CD4-positive, alpha-beta T cell treated with Interleukin-15 for 4 hours (primary cell): ENCODE data around the gene ALLC.

ENCODE experiments used
- DNase-seq: peaks from one replicate; pipeline ENCODE4 v3.0.0-alpha.2; 2020; ENCODE audit warnings: low spot score

ALLC gene

DNA sequence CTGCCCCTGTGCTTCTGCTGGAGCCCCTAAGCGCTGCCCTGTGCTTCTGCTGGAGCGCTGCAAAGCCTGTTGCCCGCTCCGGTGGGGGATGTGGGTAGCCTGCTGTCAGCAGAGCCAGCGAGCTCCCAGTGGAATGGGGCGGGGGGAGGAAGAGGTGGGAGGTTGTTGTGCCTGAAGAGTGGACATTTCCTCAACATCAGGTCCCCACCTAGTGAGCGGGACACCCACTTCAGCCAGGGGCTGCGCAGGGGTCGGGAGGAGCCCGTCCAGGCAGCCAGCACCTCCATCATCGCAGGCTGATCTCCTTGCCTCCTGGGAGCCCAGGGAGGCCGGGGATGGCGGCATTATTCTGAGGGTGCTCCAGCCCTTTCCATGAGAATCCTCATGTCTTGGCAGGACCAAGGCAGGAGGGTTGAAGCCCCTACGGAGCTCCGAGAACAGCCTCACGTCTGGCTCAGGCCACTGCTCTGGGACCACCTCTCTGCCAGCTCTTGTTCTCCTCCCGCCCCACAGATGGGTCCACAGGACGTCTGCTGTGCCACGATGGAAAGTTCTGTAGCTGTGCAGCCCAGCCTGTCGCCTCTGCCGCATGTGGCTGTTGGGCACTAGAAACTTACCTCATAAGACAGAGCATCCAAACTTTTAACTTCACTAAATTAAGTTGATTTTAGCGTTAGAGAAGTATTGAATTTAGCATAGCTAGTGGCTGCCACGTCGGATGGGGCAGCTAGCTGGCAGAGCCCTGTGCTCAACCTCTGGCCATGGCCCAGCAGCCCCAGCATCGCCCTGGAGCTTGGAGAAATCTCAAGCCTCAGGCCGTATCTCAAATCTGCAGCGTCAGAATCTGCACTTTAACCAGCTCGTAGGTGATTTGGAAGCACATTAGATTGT lies 1.9 kb upstream of the ALLC start:
- DNase-seq, result no peak

DNA sequence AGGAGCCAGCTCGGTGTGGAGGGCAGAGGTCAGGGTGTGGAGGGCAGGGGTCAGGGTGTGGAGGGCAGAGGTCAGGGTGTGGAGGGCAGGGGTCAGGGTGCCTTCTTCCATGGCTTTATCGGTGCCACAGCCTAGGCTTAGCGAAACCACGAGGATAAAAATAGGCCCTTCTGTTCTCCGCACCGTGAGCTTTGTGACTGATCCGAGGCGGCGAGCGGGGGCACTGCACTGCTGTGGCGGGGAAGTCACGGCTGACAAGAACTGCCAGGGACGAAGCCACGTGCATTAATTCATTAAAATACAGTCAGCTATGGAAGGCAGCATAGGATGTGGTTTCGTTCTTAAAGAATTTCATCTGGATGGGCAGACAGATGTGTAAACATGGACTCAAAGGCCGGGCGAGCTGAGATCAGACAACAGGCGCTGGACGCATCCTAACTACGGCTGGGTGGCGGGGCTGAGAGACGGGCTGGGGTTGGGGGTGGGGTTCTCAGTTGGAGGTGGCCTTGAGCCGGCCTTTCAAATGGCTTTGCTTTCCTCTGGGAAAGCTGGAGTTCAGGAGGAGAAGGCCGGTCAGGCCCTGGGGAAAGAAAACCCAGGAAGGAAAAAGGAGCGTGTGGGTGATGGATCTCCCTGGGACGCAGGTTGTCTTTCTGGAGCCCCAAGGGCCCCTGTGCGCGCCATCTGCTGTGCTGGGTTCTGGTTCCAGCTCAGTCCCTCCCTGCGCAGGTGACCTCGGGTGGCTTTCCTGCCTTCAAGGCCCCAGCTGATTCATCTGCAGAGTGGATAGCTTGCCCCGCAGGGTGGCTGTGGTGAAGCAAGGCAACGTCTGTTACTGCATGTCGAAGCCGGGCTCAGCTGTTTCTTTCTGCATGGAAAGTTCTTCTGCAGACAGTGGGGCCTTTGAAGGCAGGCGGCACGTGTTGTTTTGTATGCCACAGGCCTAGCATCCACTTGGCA lies 958 bp upstream of the ALLC start:
- DNase-seq, result no peak

DNA sequence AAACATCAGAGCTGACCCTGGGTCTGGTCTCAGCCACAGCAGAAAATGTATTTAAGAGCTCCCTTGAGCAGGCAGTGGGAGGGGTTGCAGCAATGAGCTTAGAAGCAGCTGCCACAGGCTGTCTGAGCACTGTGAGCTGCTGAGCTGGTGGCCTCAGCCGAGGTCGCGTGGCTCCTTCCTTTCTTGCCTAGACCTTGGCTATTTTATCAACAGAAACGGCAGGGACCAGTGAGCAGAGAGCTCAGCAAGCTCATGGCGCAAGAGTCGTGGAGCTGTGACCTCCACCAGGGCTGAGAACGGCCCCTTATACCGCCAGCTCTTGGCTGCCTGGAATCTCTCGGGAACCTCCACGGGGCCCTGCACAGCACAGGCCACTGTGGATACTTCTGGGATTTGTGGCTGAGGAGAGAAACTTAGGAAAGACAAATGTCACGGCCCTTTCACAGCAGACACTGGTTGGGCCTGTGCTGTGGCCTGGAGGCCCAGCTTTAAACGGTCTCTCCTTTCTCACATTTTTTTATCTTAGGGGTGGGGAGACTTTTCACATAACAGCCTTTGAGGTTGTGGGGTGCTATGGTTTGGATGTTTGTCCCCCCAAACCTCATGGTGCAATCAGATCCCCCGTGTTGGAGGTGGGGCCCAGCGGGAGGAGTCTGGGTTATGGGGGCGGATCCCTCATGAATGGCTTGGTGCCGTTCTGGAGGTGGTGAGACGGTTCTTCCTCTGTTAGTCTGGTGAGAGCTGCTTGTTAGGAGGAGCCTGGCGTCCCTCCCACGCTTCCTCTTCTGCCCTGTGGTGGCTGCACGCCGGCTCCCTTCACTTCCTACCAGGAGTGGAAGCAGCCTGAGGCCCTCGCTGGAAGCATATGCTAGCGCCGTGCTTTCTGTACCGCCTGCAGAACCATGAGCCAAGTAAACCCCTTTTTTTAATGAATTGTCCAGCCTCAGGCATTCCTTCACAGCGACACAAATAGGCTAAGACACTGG lies 1.7 kb downstream of the ALLC start:
- DNase-seq, result no peak

DNA sequence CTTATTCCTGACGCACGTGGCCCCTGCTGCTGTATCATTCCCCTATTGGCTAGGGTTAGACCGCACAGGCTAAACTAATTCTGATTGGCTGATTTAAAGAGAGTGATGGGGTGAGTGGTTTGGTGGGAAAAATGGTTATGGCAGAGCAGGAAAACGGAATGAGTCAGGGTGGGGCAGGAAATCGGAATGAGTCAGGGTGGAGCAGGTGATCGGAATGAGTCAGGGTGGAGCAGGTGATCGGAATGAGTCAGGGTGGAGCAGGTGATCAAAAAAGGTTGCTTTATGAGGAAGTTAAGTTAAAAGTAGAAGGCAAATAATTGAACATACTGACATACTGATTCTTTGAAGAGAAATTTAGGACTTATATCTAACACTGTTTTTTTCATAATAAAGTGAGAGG lies 2.6 kb downstream of the ALLC start:
- peak; percentile 10 for DNase-seq

DNA sequence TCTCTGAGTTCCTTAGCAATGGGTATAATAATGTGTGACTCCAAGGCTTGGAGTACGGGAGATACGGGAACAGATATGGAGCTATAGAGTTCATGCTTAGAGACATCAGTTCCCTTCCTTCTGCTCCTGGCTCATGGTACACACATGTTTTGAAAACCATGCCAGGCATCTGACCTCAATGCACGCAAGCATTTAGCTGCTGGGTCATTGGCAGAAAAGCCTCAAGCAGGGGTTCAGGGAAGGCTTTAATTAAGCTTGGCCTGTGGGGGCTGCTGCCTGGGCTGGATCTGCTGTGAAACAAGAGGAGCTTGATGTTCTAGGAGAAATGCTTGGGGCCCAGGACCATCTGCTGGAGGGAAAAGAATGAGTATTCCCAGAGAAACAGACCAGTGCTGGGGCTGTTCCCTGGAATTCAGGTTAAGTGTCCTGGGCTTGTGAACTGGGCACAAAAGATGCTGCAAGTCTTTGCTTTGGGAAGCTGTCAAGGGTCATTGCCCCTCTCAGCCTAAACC lies 3.2 kb downstream of the ALLC start:
- DNase-seq, result no peak

DNA sequence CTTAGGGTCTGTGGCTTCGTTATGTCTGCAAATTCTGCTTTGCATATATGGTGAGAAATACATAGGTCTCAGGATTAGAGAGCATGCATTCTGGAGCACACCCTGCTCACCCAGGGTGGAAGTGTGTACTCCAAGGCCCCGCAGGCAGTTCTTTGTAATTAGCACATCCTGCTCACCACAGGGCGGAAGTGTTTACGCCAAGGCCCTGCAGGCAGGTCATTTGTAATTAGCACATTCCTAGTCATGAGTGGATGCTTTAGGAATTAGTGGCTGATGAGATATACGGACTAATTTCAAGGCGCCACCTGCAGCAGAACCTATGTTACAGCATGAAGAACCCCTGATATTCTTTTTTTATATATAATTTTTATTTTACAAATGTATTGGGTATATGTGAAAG lies 4.2 kb downstream of the ALLC start:
- no peak for DNase-seq

DNA sequence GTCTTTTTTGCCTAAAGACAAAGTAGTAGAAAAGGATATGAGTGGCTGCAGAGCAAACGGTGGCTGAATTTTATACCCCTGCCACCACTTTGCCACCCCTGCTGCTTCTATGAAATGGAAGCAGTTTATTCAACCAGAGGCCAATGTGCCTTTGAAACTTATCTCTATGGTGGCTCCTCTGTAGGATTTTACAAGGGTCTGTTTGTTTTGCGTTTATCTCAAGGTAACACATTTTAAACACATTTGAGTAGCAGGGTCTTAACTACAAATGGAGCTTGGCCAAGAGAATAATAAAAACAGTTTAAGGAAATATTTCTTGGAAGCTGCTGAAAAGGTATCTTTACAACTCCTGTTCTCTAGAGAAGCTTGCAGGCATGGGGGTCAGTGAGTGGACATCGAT lies 6.1 kb downstream of the ALLC start:
- no peak for DNase-seq

DNA sequence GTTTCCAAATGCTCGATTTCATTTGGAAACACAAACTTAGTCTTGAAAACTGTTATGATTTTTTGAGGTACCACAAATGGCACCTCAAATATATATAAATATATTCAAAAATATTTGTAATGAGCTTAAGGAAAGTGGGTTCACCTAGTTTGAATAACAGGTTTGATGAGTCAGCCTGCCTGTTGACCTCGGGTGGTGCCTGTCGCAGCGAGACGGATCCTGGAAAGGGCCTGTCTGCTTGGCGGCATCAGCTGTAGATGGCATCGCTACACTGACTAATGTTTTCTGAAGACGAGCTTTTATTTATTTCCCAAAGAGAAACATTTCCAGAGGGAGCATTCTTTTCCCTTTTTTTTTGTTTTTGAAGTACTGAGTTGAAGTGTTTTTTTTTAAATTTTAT lies 6.9 kb downstream of the ALLC start:
- no peak for DNase-seq

DNA sequence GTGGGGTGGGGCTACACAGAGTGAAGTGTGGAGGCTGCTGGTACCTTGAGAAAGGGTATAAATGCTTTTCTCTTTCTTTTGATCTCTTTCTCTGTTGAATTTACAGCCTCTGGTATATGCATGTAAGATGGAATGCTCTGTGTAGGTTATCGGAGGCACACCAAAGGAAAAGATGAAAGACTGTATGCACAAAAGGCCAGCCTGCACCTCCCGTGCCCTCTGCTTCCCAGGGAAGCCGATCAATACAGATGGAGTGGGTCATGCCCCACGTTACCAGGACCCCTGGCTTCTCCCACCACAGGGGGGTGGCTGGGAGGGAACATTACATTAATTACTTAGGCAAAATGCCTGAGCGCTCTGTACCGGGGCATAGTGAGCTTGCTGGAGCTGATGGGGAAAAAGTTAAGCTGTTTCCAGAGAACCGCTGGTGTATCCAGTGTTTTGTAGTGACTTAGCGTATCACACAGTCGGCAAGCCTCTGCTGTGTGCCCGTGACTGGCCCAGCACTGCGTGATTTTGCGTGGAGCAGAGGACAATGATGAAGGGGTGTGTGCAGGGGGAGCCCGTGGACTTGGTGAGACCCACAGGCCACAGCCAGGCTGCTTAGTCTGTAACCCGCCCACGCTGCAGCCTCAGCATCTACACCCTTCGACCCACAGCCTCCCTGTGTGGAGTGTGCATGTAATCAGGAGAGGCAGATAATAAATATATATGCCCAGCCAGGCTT lies 8.0 kb downstream of the ALLC start:
- no peak for DNase-seq

DNA sequence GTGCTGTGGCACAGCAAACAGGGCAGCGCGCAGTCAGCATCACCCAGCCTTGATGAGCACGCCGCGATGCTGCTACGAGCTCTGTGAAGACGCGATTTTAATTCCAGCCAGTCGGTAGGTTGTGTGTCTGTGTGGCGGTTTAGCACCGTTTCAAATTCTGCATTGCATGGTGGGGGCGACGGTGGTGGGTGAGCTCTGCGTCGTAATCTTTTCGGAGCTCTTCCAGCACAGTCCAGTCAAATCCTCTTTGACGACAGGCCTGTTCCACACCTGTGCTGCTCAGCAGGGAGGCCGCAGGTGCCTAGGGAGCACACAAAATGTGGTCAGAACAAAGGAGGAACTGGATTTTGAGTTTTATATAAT lies 8.6 kb downstream of the ALLC start:
- DNase-seq, result no peak

DNA sequence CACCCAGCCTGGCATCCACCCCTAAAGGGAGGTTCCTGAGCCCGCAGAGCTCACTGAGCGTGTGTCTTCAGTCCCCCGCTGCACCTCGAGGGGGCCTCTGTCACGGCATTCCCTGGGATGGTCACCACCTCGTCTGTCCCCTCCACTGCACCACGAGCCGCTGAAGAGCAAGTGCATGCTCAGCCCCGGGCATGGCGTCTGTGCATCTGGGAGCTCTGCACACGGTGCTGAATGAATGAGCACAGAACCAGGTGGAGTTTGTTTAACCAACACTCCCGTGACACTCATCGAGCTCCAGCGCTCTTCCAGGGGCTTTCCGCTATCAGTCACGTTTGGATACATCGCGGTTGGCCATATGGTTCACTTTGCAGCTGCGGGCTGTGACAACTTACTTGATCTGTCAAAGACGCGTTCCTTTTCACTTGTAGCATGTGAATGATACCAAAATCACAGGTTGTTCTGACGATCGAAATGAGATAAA lies 9.2 kb downstream of the ALLC start:
- no peak for DNase-seq

DNA sequence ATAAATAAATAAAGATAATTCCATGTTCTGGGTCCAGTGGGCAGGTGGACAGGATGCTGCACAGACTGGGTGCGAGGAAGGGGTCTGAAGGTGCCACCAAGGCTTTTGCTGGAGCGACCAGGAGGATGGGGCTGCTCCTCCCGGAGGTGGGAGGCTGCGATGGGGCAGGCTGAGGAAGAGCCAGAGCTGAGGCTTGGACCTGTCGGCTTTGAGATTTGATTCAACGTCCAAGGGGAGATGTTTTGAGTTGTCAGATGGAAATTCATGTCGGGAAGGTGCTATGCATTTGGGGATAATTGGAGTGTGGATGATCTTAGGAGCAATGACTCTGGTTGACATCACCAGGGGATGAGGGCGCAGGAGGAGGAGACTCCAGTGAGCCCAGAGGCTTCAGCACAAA lies 11.7 kb downstream of the ALLC start:
- no peak for DNase-seq

DNA sequence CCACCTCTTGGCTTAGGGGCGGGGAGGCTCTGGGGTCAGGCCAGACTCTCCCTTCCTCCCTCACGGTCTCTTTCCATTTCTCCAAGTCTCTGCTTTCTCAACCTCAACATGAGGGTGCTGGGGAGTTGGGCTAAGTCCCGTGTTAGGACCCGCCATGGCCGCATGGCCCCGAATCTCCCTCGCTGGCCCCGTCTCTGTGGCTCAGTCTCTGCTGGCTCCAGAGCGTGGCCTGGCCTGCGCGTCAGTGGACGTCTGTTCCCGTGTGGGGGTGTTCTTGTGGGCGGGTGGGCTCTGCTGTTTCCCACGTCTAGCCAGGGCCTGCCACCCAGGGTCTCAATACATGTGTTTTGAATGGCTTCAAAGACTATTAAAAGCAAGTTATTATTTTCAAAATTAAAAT lies 12.4 kb downstream of the ALLC start:
- DNase-seq, result no peak

DNA sequence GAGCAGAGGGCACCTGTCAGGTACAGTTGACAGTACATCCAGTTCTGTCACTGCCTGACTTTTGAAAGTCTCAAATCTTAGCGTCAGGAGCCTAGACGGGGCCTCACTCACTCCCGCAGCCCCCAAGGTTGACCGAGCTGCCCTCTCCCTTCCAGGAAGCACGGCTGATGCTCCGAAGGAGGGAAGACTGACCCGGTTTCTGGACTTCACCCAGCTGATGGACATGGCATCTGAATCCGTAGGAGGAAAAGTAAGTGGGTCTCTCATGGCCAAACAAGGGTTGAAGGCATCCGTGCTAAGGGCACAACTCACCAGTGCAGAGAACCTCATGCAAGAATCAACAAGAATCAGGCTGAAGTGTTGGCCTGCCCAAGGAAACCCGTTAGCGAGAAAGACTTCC lies 12.9 kb downstream of the ALLC start:
- no peak for DNase-seq

DNA sequence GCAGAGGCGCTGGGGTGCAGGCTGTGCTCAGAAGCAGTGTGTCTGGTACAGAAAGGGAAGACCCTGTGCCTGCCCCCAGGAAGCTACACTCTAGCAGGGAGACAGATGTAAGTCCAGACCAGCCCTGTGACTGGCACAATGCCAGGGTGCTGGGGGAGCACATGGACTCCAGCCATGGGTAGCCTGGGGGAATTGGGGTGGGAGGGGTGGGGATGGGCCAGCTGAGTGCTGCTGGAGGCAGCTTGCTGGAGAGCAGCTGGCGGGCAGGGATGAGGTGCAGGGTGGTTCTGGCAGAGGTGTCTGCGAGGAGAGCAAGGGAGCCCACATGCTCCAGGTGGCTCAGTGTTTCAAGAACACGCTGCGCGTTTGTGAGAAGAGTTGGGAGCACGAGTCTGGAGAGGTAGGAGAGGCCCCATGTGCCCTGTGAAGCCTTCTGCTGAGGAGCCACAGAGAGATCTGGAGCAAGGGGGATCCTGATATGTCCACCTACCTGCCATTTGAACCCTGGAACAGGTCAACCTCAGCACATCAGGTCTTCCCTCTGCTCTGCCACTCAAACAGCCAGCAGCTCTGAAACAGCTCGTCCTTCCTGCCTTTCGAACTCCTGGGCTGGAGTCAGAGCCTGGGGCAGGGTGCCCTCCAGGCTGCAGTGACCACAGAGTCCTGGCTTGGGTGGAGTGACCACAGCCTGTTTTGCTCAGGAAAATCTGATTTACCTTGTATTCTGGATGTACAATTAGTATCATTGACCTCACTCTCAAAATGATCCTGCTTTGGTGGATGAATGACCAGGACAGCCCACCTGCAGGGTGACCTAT lies 15.1 kb downstream of the ALLC start:
- DNase-seq, result no peak

DNA sequence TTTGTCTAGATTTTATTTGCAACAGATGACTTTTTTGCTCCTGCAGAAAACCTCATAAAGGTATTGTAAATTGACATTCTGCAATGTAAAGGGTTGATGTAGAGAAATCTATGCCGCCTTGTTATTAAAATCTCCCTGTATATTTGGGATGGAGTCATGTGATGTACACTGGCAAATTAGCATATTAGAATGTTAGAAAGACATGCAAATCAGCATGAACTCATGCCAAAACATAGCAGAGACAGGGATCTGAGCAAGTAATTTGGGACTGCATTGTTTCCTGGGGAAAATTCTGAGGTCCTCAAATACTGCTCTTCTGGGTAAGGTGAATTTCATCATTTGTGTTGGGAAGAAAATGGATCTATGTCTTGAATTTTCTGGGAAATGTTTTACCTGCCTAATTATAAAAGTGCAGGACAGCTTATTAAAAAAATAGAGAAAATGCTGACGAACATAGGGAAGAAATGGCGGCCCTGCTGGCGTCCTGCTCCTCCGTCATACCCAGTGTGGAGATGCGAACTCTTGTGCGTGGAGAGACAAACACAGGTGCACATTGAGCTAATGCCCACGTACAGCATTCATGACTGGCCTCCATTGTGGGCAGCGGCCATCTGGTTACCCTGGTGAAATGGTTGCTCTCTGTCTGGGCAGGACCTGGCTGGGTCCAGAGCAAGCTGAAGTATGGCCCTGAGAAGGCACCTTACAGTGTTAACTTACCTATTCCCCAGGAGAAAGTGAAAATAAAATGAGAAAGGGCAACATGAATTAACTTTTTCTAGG lies 16.3 kb downstream of the ALLC start:
- DNase-seq, result no peak

DNA sequence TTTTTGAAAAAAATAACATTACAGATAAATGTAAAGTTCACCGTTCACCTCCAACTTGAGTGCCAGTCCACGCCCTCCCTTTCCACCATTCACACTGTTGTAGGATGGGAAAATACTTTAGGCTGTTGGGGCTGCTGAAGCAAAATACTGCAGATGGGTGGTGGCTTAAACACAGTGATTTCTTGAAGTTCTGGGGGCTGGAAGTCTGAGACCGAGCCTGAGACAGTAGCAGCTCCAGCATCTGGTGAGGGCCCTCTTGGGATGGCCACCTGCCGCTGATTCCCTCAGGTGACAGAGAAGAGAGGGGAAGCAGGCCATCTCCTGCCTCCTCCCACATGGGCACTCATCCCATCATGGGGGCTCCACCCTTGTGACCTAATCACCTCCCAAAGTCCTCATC lies 17.7 kb downstream of the ALLC start:
- no peak for DNase-seq

DNA sequence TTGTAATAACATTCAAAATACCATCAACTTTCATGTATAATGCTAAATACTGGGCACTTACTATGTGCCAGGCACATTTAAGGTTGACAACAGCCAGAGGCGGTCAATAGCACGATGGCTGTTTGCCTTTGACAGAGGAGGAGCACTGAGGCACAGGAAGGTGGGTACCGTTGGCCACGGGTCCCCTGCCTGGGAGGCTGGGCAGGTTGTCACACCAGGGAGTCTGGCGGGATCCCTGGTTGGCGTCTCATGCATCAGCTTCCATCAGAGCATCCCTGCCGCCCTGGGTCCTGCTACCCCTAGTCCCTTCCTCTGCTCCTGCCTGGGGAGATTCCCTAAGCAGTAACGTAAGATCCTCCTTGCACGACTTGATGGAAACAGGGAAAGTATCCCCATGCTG lies 19.4 kb downstream of the ALLC start:
- no peak for DNase-seq

DNA sequence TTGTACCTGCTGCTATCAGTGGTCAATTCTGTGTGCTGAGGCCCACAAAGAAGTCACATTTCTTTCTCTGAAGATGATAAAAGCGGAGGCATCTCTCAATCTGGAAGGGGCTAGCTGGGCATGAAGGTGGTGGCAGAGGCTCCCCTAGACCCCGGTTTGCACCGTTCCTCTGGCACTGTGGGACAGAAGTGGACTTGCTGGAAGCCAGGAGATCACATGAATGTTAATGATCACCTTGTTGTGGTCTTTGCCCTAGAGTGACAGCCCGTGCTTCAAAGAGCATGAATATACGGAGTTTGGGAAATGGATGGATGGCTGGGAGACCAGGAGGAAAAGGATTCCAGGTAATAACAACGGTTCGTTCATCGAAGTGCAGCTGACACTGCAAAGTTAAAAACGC lies 20.2 kb downstream of the ALLC start:
- no peak for DNase-seq
